GM18498 (cell line): ENCODE measurements around the gene RNF145.
"Not testable (repeated sequence)": the region's sequence is repeated elsewhere in the genome, so short reads cannot be mapped to it uniquely, and the experiment has no call there.

ENCODE experiments used
- ATAC-seq: cut with Tn5 transposase; IDR thresholded peaks from one replicate; pipeline ENCODE4 v1.9.1; 2021; ENCODE audit warnings: mild to moderate bottlenecking, moderate library complexity; ENCODE audit not compliant: unreplicated experiment

RNF145 gene

GRCh38 chr5:159163027-159163700 is 46.2 kb downstream of the RNF145 start:
- no peak for ATAC-seq

- no peak for ATAC-seq
These were observed 47.8 kb downstream of the RNF145 start for GRCh38 chr5:159161361-159162214.

- ATAC-seq = not testable (repeated sequence)
These were observed 50.7 kb downstream of the RNF145 start for GRCh38 chr5:159158553-159159091.

- ATAC-seq = no peak
These were observed 51.8 kb downstream of the RNF145 start for GRCh38 chr5:159157552-159157951.

- peak; percentile 68 for ATAC-seq
These were observed 52.7 kb downstream of the RNF145 start for GRCh38 chr5:159156426-159157238.

GRCh38 chr5:159155960-159156359 is 53.4 kb downstream of the RNF145 start:
- ATAC-seq = no peak

- no peak for ATAC-seq
These were observed 56.5 kb downstream of the RNF145 start for GRCh38 chr5:159152876-159153275.

- ATAC-seq = no peak
These were observed 60.3 kb downstream of the RNF145 start for GRCh38 chr5:159149085-159149484.

- ATAC-seq = no peak
These were observed 61.4 kb downstream of the RNF145 start for GRCh38 chr5:159147976-159148375.

GRCh38 chr5:159146839-159147238 is 62.5 kb downstream of the RNF145 start:
- ATAC-seq = no peak

- not testable (repeated sequence) for ATAC-seq
These were observed 64.2 kb downstream of the RNF145 start for GRCh38 chr5:159145160-159145559.

- ATAC-seq = no peak
These were observed 69.6 kb downstream of the RNF145 start for GRCh38 chr5:159139802-159140201.

- no peak for ATAC-seq
These were observed 73.3 kb downstream of the RNF145 start for GRCh38 chr5:159135896-159136531.

- ATAC-seq = peak; percentile 48
These were observed 76.2 kb downstream of the RNF145 start for GRCh38 chr5:159133041-159133741.

- no peak for ATAC-seq
These were observed 76.8 kb downstream of the RNF145 start for GRCh38 chr5:159132429-159133040.

- no peak for ATAC-seq
These were observed 77.4 kb downstream of the RNF145 start for GRCh38 chr5:159131951-159132350.

GRCh38 chr5:159130871-159131270 is 78.5 kb downstream of the RNF145 start:
- ATAC-seq = no peak

GRCh38 chr5:159128070-159128541 is 81.2 kb downstream of the RNF145 start:
- no peak for ATAC-seq

GRCh38 chr5:159123700-159124099 is 85.7 kb downstream of the RNF145 start:
- ATAC-seq = no peak
